Measurements from ENCODE around the gene POLH.
"Not testable (repeated sequence)": the region's sequence is repeated elsewhere in the genome, so short reads cannot be mapped to it uniquely, and the experiment has no call there.

Gene POLH

DNA sequence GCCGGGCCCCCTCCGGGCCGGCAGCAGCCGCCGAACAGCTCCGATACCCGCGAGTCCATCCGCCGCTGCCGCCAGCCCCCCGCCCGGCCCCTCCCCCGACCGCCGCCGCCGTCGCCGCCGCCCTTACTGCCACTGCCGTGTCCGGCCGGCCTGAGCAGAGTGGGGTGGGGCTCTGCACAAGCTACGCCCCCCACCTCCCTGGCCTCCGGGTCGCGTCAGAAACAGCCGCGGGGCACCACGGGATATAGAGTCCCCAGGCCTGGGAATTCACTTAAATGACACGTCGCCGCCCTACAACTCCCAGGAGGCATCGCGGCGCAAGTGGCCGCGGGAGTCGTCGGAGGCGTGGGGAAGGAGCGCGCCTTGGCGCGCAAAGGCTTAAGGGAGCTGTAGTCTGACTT, 53.1 kb downstream of the POLH start, which contains the start of gene GTPBP2:
GTPBP2 (minus strand) TSS at position 161 of the 401 bp plus-strand sequence; CDS start at position 59, 102 bp downstream.
- TF ChIP-seq, protein P1, sequence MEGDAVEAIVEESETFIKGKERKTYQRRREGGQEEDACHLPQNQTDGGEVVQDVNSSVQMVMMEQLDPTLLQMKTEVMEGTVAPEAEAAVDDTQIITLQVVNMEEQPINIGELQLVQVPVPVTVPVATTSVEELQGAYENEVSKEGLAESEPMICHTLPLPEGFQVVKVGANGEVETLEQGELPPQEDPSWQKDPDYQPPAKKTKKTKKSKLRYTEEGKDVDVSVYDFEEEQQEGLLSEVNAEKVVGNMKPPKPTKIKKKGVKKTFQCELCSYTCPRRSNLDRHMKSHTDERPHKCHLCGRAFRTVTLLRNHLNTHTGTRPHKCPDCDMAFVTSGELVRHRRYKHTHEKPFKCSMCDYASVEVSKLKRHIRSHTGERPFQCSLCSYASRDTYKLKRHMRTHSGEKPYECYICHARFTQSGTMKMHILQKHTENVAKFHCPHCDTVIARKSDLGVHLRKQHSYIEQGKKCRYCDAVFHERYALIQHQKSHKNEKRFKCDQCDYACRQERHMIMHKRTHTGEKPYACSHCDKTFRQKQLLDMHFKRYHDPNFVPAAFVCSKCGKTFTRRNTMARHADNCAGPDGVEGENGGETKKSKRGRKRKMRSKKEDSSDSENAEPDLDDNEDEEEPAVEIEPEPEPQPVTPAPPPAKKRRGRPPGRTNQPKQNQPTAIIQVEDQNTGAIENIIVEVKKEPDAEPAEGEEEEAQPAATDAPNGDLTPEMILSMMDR (IDR thresholded peaks at IDR 0.05; ENCODE audit: borderline replicate concordance, control extremely low read depth, extremely low read depth, insufficient read depth, missing control alignments), result no peak
- peak; percentile 97 for DNase-seq (ENCODE audit: low spot score)
- in situ Hi-C loops (cut with MboI; ENCODE audit: low sequenced_read_pairs, unreplicated experiment), result no loop called here

- in situ Hi-C loops (cut with MboI; ENCODE audit: low sequenced_read_pairs, unreplicated experiment), result no loop called here
- TF ChIP-seq, protein P1 (IDR thresholded peaks at IDR 0.05; ENCODE audit: borderline replicate concordance, control extremely low read depth, extremely low read depth, insufficient read depth, missing control alignments), result no peak
- DNase-seq (ENCODE audit: low spot score), result peak; percentile 98
Measured at GRCh38 chr6:43629505-43630300, 53.7 kb downstream of the POLH start.

- TF ChIP-seq, protein P1 (IDR thresholded peaks at IDR 0.05; ENCODE audit: borderline replicate concordance, control extremely low read depth, extremely low read depth, insufficient read depth, missing control alignments), result no peak
- in situ Hi-C loops (cut with MboI; ENCODE audit: low sequenced_read_pairs, unreplicated experiment), result no loop called here
- DNase-seq (ENCODE audit: low spot score), result no peak
Measured at GRCh38 chr6:43630980-43631619, 55.1 kb downstream of the POLH start.

DNA sequence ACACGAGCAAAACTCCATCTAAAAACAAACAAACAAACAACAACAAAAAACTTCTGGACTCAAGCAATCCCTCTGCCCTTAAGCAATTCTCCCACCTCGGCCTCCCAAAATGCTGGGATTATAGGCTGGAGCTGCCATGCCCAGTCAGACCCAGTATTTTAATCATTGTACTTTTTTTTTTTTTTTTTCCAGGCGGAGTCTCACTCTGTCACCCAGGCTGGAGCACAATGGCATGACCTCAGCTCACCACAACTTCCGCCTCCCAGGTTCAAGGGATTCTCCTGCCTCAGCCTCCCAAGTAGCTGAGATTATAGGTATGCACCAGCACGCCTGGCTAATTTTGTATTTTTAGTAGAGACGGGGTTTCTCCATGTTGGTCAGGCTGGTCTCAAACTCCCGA, 57.0 kb downstream of the POLH start:
- in situ Hi-C loops (cut with MboI; ENCODE audit: low sequenced_read_pairs, unreplicated experiment); DNase-seq (ENCODE audit: low spot score): not testable (repeated sequence)

GRCh38 chr6:43634702-43635303, 58.8 kb downstream of the POLH start:
- in situ Hi-C loops (cut with MboI; ENCODE audit: low sequenced_read_pairs, unreplicated experiment), result no loop called here
- TF ChIP-seq, protein P1 (IDR thresholded peaks at IDR 0.05; ENCODE audit: borderline replicate concordance, control extremely low read depth, extremely low read depth, insufficient read depth, missing control alignments), result no peak
- DNase-seq (ENCODE audit: low spot score), result no peak

DNA sequence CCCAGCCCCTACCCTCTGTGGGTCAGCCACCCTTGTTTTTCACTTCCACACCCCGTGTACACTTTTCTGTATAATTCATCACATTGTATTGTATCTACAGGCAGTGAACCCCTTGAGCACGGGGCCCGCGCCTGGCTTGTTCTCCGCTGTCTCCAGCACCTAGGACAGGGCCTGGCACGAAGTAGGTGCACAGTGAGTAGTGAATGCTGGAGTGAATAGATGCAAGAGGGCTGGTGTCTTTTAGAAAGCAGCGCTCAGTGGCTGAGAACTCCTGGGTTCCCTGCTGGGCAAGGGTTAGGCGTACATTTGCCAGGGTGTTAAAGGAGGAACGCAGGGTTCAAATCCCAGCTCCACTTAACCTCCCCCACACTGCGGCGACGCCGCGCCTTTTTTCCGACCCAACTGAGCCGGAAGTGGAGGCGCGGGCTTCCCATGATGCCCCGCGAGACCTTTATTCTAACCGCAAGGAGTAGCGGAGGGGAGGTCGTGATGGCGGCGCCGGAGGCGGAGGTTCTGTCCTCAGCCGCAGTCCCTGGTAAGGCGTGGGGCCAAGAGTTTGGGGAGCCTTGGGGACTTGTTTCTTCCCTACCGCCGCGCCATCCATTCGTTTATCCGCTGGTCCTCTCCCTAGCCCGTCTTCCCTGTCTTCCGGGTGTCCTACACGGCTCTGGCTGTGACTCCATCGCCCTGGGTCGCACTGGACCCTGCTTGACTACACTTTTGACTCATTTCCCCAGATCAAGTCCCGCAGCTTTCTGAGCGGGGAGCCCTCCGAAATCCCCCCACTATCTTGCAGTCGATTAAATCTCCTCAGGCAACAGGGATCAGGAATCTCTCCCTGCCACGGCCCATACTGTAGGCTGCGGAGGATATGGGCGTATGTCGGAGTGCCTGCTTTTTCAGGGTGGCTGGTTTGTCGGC, 59.7 kb downstream of the POLH start, which contains the start of gene MAD2L1BP:
MAD2L1BP (plus strand) TSS at position 454 of the 921 bp plus-strand sequence; CDS start at position 490, 36 bp downstream.
- TF ChIP-seq, protein P1 (IDR thresholded peaks at IDR 0.05; ENCODE audit: borderline replicate concordance, control extremely low read depth, extremely low read depth, insufficient read depth, missing control alignments), result no peak
- peak; percentile 85 for DNase-seq (ENCODE audit: low spot score)
- in situ Hi-C loops (cut with MboI; ENCODE audit: low sequenced_read_pairs, unreplicated experiment), result no loop called here
